Measurements from ENCODE around the gene EPHB2.

DNA sequence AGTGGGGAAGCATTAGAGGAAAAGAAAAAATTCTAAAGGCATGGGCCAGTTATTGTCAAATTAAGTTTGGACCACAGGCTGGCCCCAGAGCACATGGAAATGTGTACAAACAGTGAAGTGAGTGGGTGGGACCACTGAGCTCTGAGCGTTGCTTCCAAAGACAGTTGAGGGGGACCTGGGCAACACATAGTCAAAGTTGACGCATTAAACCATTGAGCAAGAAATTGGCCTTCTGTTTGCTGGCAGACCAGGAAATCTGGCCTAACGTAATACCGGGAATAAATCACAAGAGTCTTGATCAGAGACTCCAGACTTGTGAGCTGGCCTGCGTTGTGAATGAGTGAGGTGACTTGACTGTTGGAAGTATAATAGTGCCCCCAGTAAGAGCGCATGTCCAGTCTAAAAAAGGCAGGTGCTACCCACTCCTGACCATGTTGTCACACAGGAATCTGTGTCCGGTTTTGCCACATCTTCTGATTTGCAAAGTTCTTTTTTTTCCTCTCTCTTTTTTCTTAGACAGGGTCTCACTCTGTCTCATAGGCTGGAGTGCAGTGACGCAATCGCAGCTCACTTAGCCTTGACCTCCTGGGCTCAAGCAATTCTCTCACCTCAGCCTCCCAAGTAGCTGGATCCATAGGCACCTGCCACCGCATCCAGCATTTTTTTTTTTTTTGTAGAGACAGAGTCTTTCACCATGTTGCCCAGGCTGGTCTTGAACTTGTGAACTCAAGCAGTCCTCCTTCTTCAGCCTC is 10.7 kb downstream of the EPHB2 start:
- TF ChIP-seq, protein P1, sequence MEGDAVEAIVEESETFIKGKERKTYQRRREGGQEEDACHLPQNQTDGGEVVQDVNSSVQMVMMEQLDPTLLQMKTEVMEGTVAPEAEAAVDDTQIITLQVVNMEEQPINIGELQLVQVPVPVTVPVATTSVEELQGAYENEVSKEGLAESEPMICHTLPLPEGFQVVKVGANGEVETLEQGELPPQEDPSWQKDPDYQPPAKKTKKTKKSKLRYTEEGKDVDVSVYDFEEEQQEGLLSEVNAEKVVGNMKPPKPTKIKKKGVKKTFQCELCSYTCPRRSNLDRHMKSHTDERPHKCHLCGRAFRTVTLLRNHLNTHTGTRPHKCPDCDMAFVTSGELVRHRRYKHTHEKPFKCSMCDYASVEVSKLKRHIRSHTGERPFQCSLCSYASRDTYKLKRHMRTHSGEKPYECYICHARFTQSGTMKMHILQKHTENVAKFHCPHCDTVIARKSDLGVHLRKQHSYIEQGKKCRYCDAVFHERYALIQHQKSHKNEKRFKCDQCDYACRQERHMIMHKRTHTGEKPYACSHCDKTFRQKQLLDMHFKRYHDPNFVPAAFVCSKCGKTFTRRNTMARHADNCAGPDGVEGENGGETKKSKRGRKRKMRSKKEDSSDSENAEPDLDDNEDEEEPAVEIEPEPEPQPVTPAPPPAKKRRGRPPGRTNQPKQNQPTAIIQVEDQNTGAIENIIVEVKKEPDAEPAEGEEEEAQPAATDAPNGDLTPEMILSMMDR (IDR thresholded peaks at IDR 0.05; ENCODE audit: extremely low read depth in 1 of 2, insufficient read depth in 1 of 2, low read depth in 1 of 2, low read length in 2 of 2), result no peak
- TF ChIP-seq, protein P2, sequence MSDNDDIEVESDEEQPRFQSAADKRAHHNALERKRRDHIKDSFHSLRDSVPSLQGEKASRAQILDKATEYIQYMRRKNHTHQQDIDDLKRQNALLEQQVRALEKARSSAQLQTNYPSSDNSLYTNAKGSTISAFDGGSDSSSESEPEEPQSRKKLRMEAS (IDR thresholded peaks at IDR 0.05; ENCODE audit: insufficient read depth, insufficient read length), result no peak
- TF ChIP-seq FOS (IDR thresholded peaks at IDR 0.05; ENCODE audit: borderline replicate concordance, insufficient read depth, low read length) (no peak), POLR2A (IDR thresholded peaks at IDR 0.05; ENCODE audit: low read depth, low read length) (no peak), MYC (IDR thresholded peaks at IDR 0.05; ENCODE audit: low read depth, low read length) (no peak), EZH2 (IDR thresholded peaks at IDR 0.05; ENCODE audit: borderline replicate concordance, low read depth, low read length, severe bottlenecking) (no peak), POLR2AphosphoS5 (IDR thresholded peaks at IDR 0.05; ENCODE audit: insufficient read depth, low read depth, low read length) (no peak)
